Neural cell (in vitro differentiated cells): ENCODE data around the gene FGF5. TPM values are rescaled to one million over a fixed set of nuclear protein-coding genes. Genes with fewer than 3 reads are reported as not detected.

Source experiments
- H2AFZ ChIP-seq: fragments of 200-600, 300-800 bp; sonication (generic), shearing (Covaris generic); 2 replicates; pipeline ENCODE4 v1.6.0; 2014; ENCODE audit warnings: low read depth, mild to moderate bottlenecking, antibody characterized with exemption, low read length, moderate library complexity
- H3F3A ChIP-seq: fragments of 200-600 bp; shearing (Covaris generic); 2 replicates; pipeline ENCODE4 v1.6.1; 2016; ENCODE audit warnings: mild to moderate bottlenecking, moderate library complexity, mixed read lengths, antibody characterized with exemption, low read length; ENCODE audit not compliant: insufficient read depth, poor library complexity, severe bottlenecking
- H3K27ac ChIP-seq: fragments of 200-600, 300-800 bp; sonication (generic), shearing (Covaris generic); 2 replicates; pipeline ENCODE4 v1.5.1; 2014; ENCODE audit warnings: mild to moderate bottlenecking, low read length, moderate library complexity
- H3K27me3 ChIP-seq: fragments of 300-800, 200-600 bp; sonication (generic), shearing (Covaris generic); 2 replicates; pipeline ENCODE4 v1.6.0; 2014; ENCODE audit warnings: mild to moderate bottlenecking, low read depth, low read length, moderate library complexity; ENCODE audit not compliant: insufficient read depth
- H3K36me3 ChIP-seq: fragments of 300-800, 200-600 bp; sonication (generic), shearing (Covaris generic); 2 replicates; pipeline ENCODE4 v1.5.1; 2014; ENCODE audit warnings: mild to moderate bottlenecking, antibody characterized with exemption, low read length, moderate library complexity; ENCODE audit not compliant: insufficient read depth
- H3K4me2 ChIP-seq: fragments of 300-800, 200-600 bp; sonication (generic), shearing (Covaris generic); 2 replicates; pipeline ENCODE4 v1.6.0; 2014; ENCODE audit warnings: mild to moderate bottlenecking, low read length
- H3K4me3 ChIP-seq: fragments of 300-800, 200-600 bp; sonication (generic), shearing (Covaris generic); 2 replicates; pipeline ENCODE4 v1.5.1; 2014; ENCODE audit warnings: mild to moderate bottlenecking, low read length, moderate library complexity
- H3K79me2 ChIP-seq: fragments of 200-600 bp; shearing (Covaris generic); replicated peaks from 2 replicates; pipeline ENCODE4 v1.6.0; 2014; ENCODE audit warnings: mild to moderate bottlenecking, low read length, moderate library complexity; ENCODE audit not compliant: insufficient read depth
- H3K9ac ChIP-seq: fragments of 300-800, 200-600 bp; sonication (generic), shearing (Covaris generic); 2 replicates; pipeline ENCODE4 v1.6.1; 2016; ENCODE audit warnings: mild to moderate bottlenecking, low read length, mixed read lengths
- H3K9me2 ChIP-seq: fragments of 200-600 bp; shearing (Covaris generic); 2 replicates; pipeline ENCODE4 v1.6.1; 2016; ENCODE audit warnings: mild to moderate bottlenecking, low read length, mixed read lengths; ENCODE audit not compliant: insufficient read depth
- H3K9me3 ChIP-seq: fragments of 200-600, 300-800 bp; sonication (generic), shearing (Covaris generic); 2 replicates; pipeline ENCODE4 v1.6.1; 2016; ENCODE audit warnings: mild to moderate bottlenecking, mixed run types, low read length, moderate library complexity, mixed read lengths
- H4K20me1 ChIP-seq: fragments of 200-600 bp; shearing (Covaris generic); 2 replicates; pipeline ENCODE4 v1.6.1; 2016; ENCODE audit warnings: mild to moderate bottlenecking, mixed run types; ENCODE audit not compliant: insufficient read depth
- EP300 ChIP-seq: fragments of 450-650 bp; conservative IDR thresholded peaks from 2 replicates; pipeline ENCODE4 v1.6.1; 2014; ENCODE audit warnings: antibody characterized with exemption, mild to moderate bottlenecking, moderate library complexity; ENCODE audit not compliant: poor library complexity, severe bottlenecking
- EZH2 ChIP-seq: fragments of 200-600, 300-800 bp; shearing (Covaris generic), sonication (generic); IDR thresholded peaks from 2 replicates; pipeline ENCODE4 v1.6.1; 2014; ENCODE audit warnings: antibody characterized with exemption, low read length, borderline replicate concordance, mild to moderate bottlenecking; ENCODE audit not compliant: insufficient read depth, poor library complexity, severe bottlenecking
- MXI1 ChIP-seq: fragments of 450-650 bp; conservative IDR thresholded peaks from 2 replicates; pipeline ENCODE4 v1.6.1; 2014; ENCODE audit warnings: antibody characterized with exemption, mild to moderate bottlenecking; ENCODE audit not compliant: poor library complexity, severe bottlenecking
- POLR2AphosphoS5 ChIP-seq: IDR thresholded peaks from 2 replicates; pipeline ENCODE4 v1.6.1; 2012
- RAD21 ChIP-seq: fragments of 450-650 bp; conservative IDR thresholded peaks from 2 replicates; pipeline ENCODE4 v1.6.1; 2014; ENCODE audit warnings: antibody characterized with exemption, mild to moderate bottlenecking, moderate library complexity
- SMC3 ChIP-seq: fragments of 450-650 bp; conservative IDR thresholded peaks from 2 replicates; pipeline ENCODE4 v1.6.1; 2014; ENCODE audit warnings: antibody characterized with exemption, mild to moderate bottlenecking, moderate library complexity; ENCODE audit not compliant: poor library complexity
- TAF1 ChIP-seq: IDR thresholded peaks from 2 replicates; pipeline ENCODE4 v1.6.1; 2012; ENCODE audit warnings: low read depth
- polyA plus RNA-seq: library from polyadenylated mRNA; depleted of rRNA; stranded (reverse); fragments of >200 nt; gene quantifications from 2 replicates; pipeline ENCODE4 v1.2.3, GENCODE V29; 2014
- TF ChIP-seq, protein P1 (sequence below): IDR thresholded peaks from 2 replicates; pipeline ENCODE4 v1.6.1; 2012; ENCODE audit warnings: borderline replicate concordance
- TF ChIP-seq, protein P2 (sequence below): fragments of 450-650 bp; IDR thresholded peaks from 2 replicates; pipeline ENCODE4 v1.5.1; 2014; ENCODE audit warnings: antibody characterized with exemption, mild to moderate bottlenecking, moderate library complexity; ENCODE audit not compliant: poor library complexity, severe bottlenecking

The FGF5 gene
- polyA plus RNA-seq, 1 donor from 2014 or later = 0.26 TPM

DNA sequence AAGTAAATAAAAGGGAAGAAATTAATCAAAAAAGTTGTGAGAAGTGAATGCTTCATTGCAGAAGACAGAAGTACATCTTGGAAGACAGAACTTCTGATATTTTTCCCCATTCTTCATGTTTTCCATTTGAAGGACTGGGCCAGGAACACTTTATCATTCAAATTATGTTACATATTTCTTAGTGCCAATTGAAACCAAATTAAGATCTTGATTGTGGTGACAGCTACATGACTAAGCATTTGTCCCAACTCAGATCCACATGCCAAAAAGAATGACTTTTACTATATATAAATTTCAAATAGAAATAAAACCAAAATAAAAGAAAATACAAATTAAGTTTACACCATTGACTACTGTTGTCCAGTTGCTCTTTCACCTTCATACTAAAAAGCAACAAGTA, 14.0 kb upstream of the FGF5 start:
- Histone ChIP-seq H3K4me2 (no peak overlapping the region), H2AFZ (no peak overlapping the region), H3K9me3 (no peaks in the 10 kb centered on the region), H4K20me1 (no peaks in the 10 kb centered on the region), H3K27ac (no peak overlapping the region), H3K9ac (no peak overlapping the region), H3K9me2 (no peaks in the 10 kb centered on the region), H3K36me3 (no peaks in the 10 kb centered on the region), H3F3A (no peaks in the 10 kb centered on the region), H3K4me3 (no peak overlapping the region), H3K27me3 (peaks cover 4% of the 10 kb centered on the region), H3K79me2 (no peaks in the 10 kb centered on the region)
- TF ChIP-seq, protein P1, sequence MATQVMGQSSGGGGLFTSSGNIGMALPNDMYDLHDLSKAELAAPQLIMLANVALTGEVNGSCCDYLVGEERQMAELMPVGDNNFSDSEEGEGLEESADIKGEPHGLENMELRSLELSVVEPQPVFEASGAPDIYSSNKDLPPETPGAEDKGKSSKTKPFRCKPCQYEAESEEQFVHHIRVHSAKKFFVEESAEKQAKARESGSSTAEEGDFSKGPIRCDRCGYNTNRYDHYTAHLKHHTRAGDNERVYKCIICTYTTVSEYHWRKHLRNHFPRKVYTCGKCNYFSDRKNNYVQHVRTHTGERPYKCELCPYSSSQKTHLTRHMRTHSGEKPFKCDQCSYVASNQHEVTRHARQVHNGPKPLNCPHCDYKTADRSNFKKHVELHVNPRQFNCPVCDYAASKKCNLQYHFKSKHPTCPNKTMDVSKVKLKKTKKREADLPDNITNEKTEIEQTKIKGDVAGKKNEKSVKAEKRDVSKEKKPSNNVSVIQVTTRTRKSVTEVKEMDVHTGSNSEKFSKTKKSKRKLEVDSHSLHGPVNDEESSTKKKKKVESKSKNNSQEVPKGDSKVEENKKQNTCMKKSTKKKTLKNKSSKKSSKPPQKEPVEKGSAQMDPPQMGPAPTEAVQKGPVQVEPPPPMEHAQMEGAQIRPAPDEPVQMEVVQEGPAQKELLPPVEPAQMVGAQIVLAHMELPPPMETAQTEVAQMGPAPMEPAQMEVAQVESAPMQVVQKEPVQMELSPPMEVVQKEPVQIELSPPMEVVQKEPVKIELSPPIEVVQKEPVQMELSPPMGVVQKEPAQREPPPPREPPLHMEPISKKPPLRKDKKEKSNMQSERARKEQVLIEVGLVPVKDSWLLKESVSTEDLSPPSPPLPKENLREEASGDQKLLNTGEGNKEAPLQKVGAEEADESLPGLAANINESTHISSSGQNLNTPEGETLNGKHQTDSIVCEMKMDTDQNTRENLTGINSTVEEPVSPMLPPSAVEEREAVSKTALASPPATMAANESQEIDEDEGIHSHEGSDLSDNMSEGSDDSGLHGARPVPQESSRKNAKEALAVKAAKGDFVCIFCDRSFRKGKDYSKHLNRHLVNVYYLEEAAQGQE = no peak
- TF ChIP-seq POLR2AphosphoS5 (no peak), EZH2 (no peak), RAD21 (no peak), SMC3 (no peak), EP300 (no peak), TAF1 (no peak), MXI1 (no peak)
- TF ChIP-seq, protein P2, sequence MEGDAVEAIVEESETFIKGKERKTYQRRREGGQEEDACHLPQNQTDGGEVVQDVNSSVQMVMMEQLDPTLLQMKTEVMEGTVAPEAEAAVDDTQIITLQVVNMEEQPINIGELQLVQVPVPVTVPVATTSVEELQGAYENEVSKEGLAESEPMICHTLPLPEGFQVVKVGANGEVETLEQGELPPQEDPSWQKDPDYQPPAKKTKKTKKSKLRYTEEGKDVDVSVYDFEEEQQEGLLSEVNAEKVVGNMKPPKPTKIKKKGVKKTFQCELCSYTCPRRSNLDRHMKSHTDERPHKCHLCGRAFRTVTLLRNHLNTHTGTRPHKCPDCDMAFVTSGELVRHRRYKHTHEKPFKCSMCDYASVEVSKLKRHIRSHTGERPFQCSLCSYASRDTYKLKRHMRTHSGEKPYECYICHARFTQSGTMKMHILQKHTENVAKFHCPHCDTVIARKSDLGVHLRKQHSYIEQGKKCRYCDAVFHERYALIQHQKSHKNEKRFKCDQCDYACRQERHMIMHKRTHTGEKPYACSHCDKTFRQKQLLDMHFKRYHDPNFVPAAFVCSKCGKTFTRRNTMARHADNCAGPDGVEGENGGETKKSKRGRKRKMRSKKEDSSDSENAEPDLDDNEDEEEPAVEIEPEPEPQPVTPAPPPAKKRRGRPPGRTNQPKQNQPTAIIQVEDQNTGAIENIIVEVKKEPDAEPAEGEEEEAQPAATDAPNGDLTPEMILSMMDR = no peak

DNA sequence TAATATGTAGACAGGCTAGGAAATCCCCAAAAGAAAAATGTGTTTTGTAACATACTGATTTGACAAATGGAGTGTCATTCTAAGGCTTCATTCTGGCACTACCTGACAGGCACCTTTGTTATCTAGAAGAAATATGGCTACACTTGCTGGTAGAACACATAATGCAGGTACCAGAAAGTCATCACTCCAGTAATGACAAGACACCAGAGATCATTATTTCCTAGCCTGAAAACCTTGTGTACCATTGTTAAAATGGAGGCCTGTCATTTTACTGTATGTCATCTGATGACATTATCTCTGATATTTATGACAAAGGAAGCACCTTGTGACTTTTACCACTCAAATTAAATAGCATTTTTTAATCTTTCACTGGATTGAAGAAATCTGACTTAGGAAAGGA, 13.5 kb upstream of the FGF5 start:
- H4K20me1 ChIP-seq = no peaks in the 10 kb centered on the region
- no peak overlapping the region for H2AFZ ChIP-seq
- peaks cover 4% of the 10 kb centered on the region for H3K27me3 ChIP-seq
- no peak overlapping the region for H3K4me3 ChIP-seq
- H3K27ac ChIP-seq = peak overlapping the region; percentile 62
- H3K36me3 ChIP-seq = no peaks in the 10 kb centered on the region
- H3K4me2 ChIP-seq = no peak overlapping the region
- H3F3A ChIP-seq = no peaks in the 10 kb centered on the region
- no peaks in the 10 kb centered on the region for H3K79me2 ChIP-seq
- no peaks in the 10 kb centered on the region for H3K9me3 ChIP-seq
- H3K9ac ChIP-seq = no peak overlapping the region
- peak; percentile 71 for TF ChIP-seq POLR2AphosphoS5
- TF ChIP-seq, protein P2 = peak; percentile 26
- TF ChIP-seq EP300 = peak; percentile 97
- peak; percentile 23 for TF ChIP-seq RAD21
- no peak for TF ChIP-seq SMC3
- no peaks in the 10 kb centered on the region for H3K9me2 ChIP-seq
